MM.1S (cell line): Measurements from ENCODE around the gene MAGI2.

ENCODE experiments used
- DNase-seq: peaks from one replicate; pipeline ENCODE4 v3.0.0-alpha.2; 2015
- H2AFZ ChIP-seq: fragments of 300-600 bp; sonication (generic); 2 replicates; pipeline ENCODE4 v1.6.0; 2016; ENCODE audit warnings: antibody characterized with exemption, low read length
- H3F3A ChIP-seq: fragments of 300-600 bp; sonication (generic); 2 replicates; pipeline ENCODE4 v1.6.1; 2016; ENCODE audit warnings: mild to moderate bottlenecking, antibody characterized with exemption, low read length, moderate library complexity, mixed read lengths; ENCODE audit not compliant: insufficient read depth
- H3K27ac ChIP-seq: fragments of 300-600 bp; sonication (generic); 2 replicates; pipeline ENCODE4 v1.5.1; 2016; ENCODE audit warnings: mild to moderate bottlenecking, low read length
- H3K27me3 ChIP-seq: fragments of 300-600 bp; sonication (generic); replicated peaks from 2 replicates; pipeline ENCODE4 v1.6.0; 2016; ENCODE audit warnings: low read length; ENCODE audit not compliant: insufficient read depth
- H3K36me3 ChIP-seq: fragments of 300-600 bp; sonication (generic); replicated peaks from 2 replicates; pipeline ENCODE4 v1.6.1; 2016; ENCODE audit warnings: mild to moderate bottlenecking, low read length, mixed read lengths; ENCODE audit not compliant: insufficient read depth
- H3K4me1 ChIP-seq: fragments of 300-600 bp; sonication (generic); 2 replicates; pipeline ENCODE4 v1.6.1; 2016; ENCODE audit warnings: low read length, mixed read lengths
- H3K4me2 ChIP-seq: fragments of 300-600 bp; sonication (generic); 2 replicates; pipeline ENCODE4 v1.6.0; 2016; ENCODE audit warnings: low read depth, low read length
- H3K4me3 ChIP-seq: fragments of 300-600 bp; sonication (generic); 2 replicates; pipeline ENCODE4 v1.5.1; 2016; ENCODE audit warnings: low read length, mixed read lengths
- H3K79me2 ChIP-seq: fragments of 300-600 bp; sonication (generic); 2 replicates; pipeline ENCODE4 v1.6.1; 2016; ENCODE audit warnings: mixed run types, low read length, mixed read lengths
- H3K9ac ChIP-seq: fragments of 300-600 bp; sonication (generic); 2 replicates; pipeline ENCODE4 v1.6.1; 2016; ENCODE audit warnings: low read length, mixed read lengths
- H3K9me2 ChIP-seq: fragments of 300-600 bp; sonication (generic); replicated peaks from 2 replicates; pipeline ENCODE4 v1.6.1; 2016; ENCODE audit warnings: mild to moderate bottlenecking, low read length, mixed read lengths; ENCODE audit not compliant: insufficient read depth
- H3K9me3 ChIP-seq: fragments of 300-600 bp; sonication (generic); replicated peaks from 2 replicates; pipeline ENCODE4 v1.6.1; 2016; ENCODE audit warnings: mild to moderate bottlenecking, low read length, mixed read lengths; ENCODE audit not compliant: insufficient read depth
- H4K20me1 ChIP-seq: fragments of 300-600 bp; sonication (generic); 2 replicates; pipeline ENCODE4 v1.6.1; 2016; ENCODE audit warnings: mild to moderate bottlenecking, low read length, moderate library complexity, mixed read lengths; ENCODE audit not compliant: insufficient read depth
- EZH2 ChIP-seq: fragments of 300-600 bp; sonication (generic); optimal IDR thresholded peaks from 2 replicates; pipeline ENCODE3; 2017; ENCODE audit warnings: low read depth, mild to moderate bottlenecking, antibody characterized with exemption, low read length, mixed read lengths
- EZH2phosphoT487 ChIP-seq: fragments of 300-600 bp; sonication (generic); IDR thresholded peaks from 2 replicates; pipeline ENCODE4 v1.6.1; 2018; ENCODE audit warnings: antibody characterized with exemption, low read length
- TF ChIP-seq, protein P1 (sequence below): fragments of 300-600 bp; sonication (generic); IDR thresholded peaks from 2 replicates; pipeline ENCODE4 v1.5.1; 2016; ENCODE audit warnings: antibody characterized with exemption, low read length, mixed read lengths

Gene MAGI2

DNA sequence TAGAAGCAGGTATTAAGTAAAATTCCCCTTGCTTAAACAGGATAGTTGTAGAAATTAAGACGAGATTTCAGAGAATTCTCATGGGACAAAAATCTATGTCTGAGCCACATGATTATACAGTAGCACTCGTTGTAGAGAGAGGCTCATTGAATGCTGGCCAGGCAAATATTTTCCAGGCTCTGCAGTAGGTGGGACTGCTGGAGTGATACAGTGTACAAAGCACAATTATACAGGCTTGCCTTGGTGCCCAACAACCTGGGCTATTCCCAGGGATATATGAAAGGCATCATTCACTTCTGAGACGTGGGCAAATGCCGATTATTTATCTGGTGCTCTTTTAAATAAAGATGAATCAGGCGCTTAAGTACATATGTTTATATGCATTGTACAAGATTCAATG, 1274.3 kb downstream of the MAGI2 start:
- Histone ChIP-seq H2AFZ (no peak overlapping the region), H3F3A (no peaks in the 10 kb centered on the region), H3K27me3 (no peaks in the 10 kb centered on the region), H3K9me2 (no peaks in the 10 kb centered on the region), H4K20me1 (no peaks in the 10 kb centered on the region), H3K9me3 (no peaks in the 10 kb centered on the region), H3K4me3 (no peak overlapping the region), H3K79me2 (no peaks in the 10 kb centered on the region), H3K36me3 (no peaks in the 10 kb centered on the region), H3K9ac (no peak overlapping the region), H3K4me1 (no peaks in the 10 kb centered on the region), H3K4me2 (no peak overlapping the region), H3K27ac (no peak overlapping the region)
- no peak for DNase-seq
- TF ChIP-seq EZH2 (no peak), EZH2phosphoT487 (no peak)
- TF ChIP-seq, protein P1, sequence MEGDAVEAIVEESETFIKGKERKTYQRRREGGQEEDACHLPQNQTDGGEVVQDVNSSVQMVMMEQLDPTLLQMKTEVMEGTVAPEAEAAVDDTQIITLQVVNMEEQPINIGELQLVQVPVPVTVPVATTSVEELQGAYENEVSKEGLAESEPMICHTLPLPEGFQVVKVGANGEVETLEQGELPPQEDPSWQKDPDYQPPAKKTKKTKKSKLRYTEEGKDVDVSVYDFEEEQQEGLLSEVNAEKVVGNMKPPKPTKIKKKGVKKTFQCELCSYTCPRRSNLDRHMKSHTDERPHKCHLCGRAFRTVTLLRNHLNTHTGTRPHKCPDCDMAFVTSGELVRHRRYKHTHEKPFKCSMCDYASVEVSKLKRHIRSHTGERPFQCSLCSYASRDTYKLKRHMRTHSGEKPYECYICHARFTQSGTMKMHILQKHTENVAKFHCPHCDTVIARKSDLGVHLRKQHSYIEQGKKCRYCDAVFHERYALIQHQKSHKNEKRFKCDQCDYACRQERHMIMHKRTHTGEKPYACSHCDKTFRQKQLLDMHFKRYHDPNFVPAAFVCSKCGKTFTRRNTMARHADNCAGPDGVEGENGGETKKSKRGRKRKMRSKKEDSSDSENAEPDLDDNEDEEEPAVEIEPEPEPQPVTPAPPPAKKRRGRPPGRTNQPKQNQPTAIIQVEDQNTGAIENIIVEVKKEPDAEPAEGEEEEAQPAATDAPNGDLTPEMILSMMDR, result no peak

DNA sequence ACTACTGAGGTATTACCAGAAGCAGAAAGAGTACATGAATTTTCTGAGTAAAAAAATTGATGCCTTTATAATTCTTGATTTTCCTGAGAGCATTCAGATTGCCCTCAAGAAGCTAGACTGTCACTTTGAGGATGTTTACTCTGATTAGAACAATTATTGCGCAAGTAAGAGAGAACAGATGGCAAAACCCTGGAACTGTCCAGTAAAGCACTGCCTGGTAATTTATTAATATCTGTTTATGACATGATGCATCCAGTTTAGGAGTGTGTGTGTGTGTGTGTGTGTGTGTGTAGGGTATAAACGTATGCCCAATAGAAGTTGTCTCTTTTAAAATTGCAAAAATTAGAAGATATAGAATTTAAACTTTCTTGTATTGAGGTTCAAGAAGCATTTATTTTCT, 1275.1 kb downstream of the MAGI2 start:
- Histone ChIP-seq H3F3A (no peaks in the 10 kb centered on the region), H3K4me3 (no peak overlapping the region), H3K79me2 (no peaks in the 10 kb centered on the region), H3K27me3 (no peaks in the 10 kb centered on the region), H3K9me3 (no peaks in the 10 kb centered on the region), H3K9me2 (no peaks in the 10 kb centered on the region), H3K36me3 (no peaks in the 10 kb centered on the region), H3K4me1 (no peaks in the 10 kb centered on the region), H3K9ac (no peak overlapping the region), H3K27ac (no peak overlapping the region), H4K20me1 (no peaks in the 10 kb centered on the region), H3K4me2 (no peak overlapping the region), H2AFZ (no peak overlapping the region)
- TF ChIP-seq, protein P1, result no peak
- TF ChIP-seq EZH2phosphoT487 (no peak), EZH2 (no peak)
- no peak for DNase-seq

DNA sequence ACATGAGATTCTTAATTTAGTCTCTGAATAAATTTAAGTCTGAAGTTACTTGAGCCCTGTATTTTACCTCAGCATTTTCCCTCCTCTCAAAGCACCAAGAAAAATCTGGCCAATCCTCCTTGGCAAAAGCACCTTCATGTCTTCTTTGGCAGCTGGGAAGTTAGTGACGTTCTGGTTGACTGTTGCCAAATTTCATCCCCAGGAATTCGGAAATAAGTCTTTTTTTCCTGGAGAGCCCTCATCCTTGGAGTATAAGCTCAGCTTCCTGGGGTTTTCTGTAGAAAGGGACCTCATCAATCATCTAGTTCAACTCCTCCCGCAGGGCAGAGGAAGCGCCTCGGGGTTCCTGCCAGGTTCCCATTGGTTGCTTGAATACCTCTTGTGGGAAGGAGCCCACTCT, 1277.3 kb downstream of the MAGI2 start:
- Histone ChIP-seq H3K27me3 (no peaks in the 10 kb centered on the region), H4K20me1 (no peaks in the 10 kb centered on the region), H3K9ac (no peak overlapping the region), H3K36me3 (no peaks in the 10 kb centered on the region), H3K4me3 (no peak overlapping the region), H3K9me3 (no peaks in the 10 kb centered on the region), H3F3A (no peaks in the 10 kb centered on the region), H3K4me2 (no peak overlapping the region), H2AFZ (no peak overlapping the region), H3K9me2 (no peaks in the 10 kb centered on the region), H3K79me2 (no peaks in the 10 kb centered on the region), H3K4me1 (no peaks in the 10 kb centered on the region), H3K27ac (no peak overlapping the region)
- no peak for DNase-seq
- no peak for TF ChIP-seq EZH2
- TF ChIP-seq EZH2phosphoT487, result no peak
- TF ChIP-seq, protein P1, result no peak
